Measurements from ENCODE around the gene GPR161.

The GPR161 gene

GRCh38 chr1:168096296-168097165 lies 40.2 kb downstream of the GPR161 start:
- Histone ChIP-seq H3K36me3 (ENCODE audit: control insufficient read depth, insufficient read depth, low read length) (no peaks in the 10 kb centered on the region), H4K8ac (ENCODE audit: low read depth, low read length) (no peak overlapping the region), H3K9ac (ENCODE audit: low read length) (no peak overlapping the region), H2BK120ac (ENCODE audit: low read depth, low read length) (no peak overlapping the region), H3K56ac (ENCODE audit: low read length) (no peak overlapping the region), H4K5ac (ENCODE audit: low read length) (no peak overlapping the region), H3K27me3 (ENCODE audit: insufficient read depth, low read length, poor library complexity) (no peaks in the 10 kb centered on the region), H2AK5ac (ENCODE audit: low read length) (no peak overlapping the region), H3K23ac (ENCODE audit: low read length) (no peak overlapping the region), H3K4me3 (ENCODE audit: low read length) (no peak overlapping the region), H3K4me1 (ENCODE audit: control insufficient read depth, low read depth, low read length) (no peaks in the 10 kb centered on the region), H3K18ac (ENCODE audit: low read length) (no peak overlapping the region), H3K79me2 (ENCODE audit: control insufficient read depth, insufficient read depth, low read length) (no peaks in the 10 kb centered on the region), H3K27ac (ENCODE audit: low read depth, low read length) (no peak overlapping the region), H3K4me2 (ENCODE audit: low read length) (no peak overlapping the region), H3K4ac (ENCODE audit: low read depth, low read length) (no peak overlapping the region), H2BK15ac (replicated peaks; ENCODE audit: low read depth) (no peak overlapping the region), H3K79me1 (ENCODE audit: low read length) (no peaks in the 10 kb centered on the region), H2BK5ac (ENCODE audit: low read length) (no peak overlapping the region)
- WGBS (ENCODE audit: extremely low coverage, insufficient coverage, low lambda C conversion rate), result no CpG with 5 or more reads among the region's 27 CpGs
- no peak for DNase-seq

GRCh38 chr1:168095476-168095875 lies 41.3 kb downstream of the GPR161 start:
- no peak overlapping the region for H2BK15ac ChIP-seq (replicated peaks; ENCODE audit: low read depth)
- H2BK120ac ChIP-seq (ENCODE audit: low read depth, low read length), result no peak overlapping the region
- no peak overlapping the region for H2AK5ac ChIP-seq (ENCODE audit: low read length)
- H4K8ac ChIP-seq (ENCODE audit: low read depth, low read length), result no peak overlapping the region
- no peak overlapping the region for H4K5ac ChIP-seq (ENCODE audit: low read length)
- no peaks in the 10 kb centered on the region for H3K79me2 ChIP-seq (ENCODE audit: control insufficient read depth, insufficient read depth, low read length)
- H3K27ac ChIP-seq (ENCODE audit: low read depth, low read length), result no peak overlapping the region
- H3K23ac ChIP-seq (ENCODE audit: low read length), result no peak overlapping the region
- H3K9ac ChIP-seq (ENCODE audit: low read length), result no peak overlapping the region
- H3K4me2 ChIP-seq (ENCODE audit: low read length), result no peak overlapping the region
- no peaks in the 10 kb centered on the region for H3K36me3 ChIP-seq (ENCODE audit: control insufficient read depth, insufficient read depth, low read length)
- H2BK5ac ChIP-seq (ENCODE audit: low read length), result no peak overlapping the region
- H3K4me3 ChIP-seq (ENCODE audit: low read length), result no peak overlapping the region
- H3K4ac ChIP-seq (ENCODE audit: low read depth, low read length), result no peak overlapping the region
- H3K27me3 ChIP-seq (ENCODE audit: insufficient read depth, low read length, poor library complexity), result no peaks in the 10 kb centered on the region
- no peaks in the 10 kb centered on the region for H3K79me1 ChIP-seq (ENCODE audit: low read length)
- H3K18ac ChIP-seq (ENCODE audit: low read length), result no peak overlapping the region
- no peak overlapping the region for H3K56ac ChIP-seq (ENCODE audit: low read length)
- no peak for DNase-seq
- H3K4me1 ChIP-seq (ENCODE audit: control insufficient read depth, low read depth, low read length), result no peaks in the 10 kb centered on the region
- no CpG with 5 or more reads among the region's 6 CpGs for WGBS (ENCODE audit: extremely low coverage, insufficient coverage, low lambda C conversion rate)

GRCh38 chr1:168093616-168094015 lies 43.1 kb downstream of the GPR161 start:
- H3K27me3 ChIP-seq (ENCODE audit: insufficient read depth, low read length, poor library complexity), result no peaks in the 10 kb centered on the region
- H3K18ac ChIP-seq (ENCODE audit: low read length), result no peak overlapping the region
- no CpG with 5 or more reads among the region's 4 CpGs for WGBS (ENCODE audit: extremely low coverage, insufficient coverage, low lambda C conversion rate)
- no peak overlapping the region for H3K9ac ChIP-seq (ENCODE audit: low read length)
- no peak overlapping the region for H3K23ac ChIP-seq (ENCODE audit: low read length)
- no peak overlapping the region for H4K8ac ChIP-seq (ENCODE audit: low read depth, low read length)
- no peaks in the 10 kb centered on the region for H3K36me3 ChIP-seq (ENCODE audit: control insufficient read depth, insufficient read depth, low read length)
- H3K4me3 ChIP-seq (ENCODE audit: low read length), result no peak overlapping the region
- no peak overlapping the region for H2AK5ac ChIP-seq (ENCODE audit: low read length)
- no peak overlapping the region for H4K5ac ChIP-seq (ENCODE audit: low read length)
- no peak overlapping the region for H3K27ac ChIP-seq (ENCODE audit: low read depth, low read length)
- H3K79me2 ChIP-seq (ENCODE audit: control insufficient read depth, insufficient read depth, low read length), result no peaks in the 10 kb centered on the region
- H3K4ac ChIP-seq (ENCODE audit: low read depth, low read length), result no peak overlapping the region
- DNase-seq, result no peak
- H3K56ac ChIP-seq (ENCODE audit: low read length), result no peak overlapping the region
- H3K4me2 ChIP-seq (ENCODE audit: low read length), result no peak overlapping the region
- H3K79me1 ChIP-seq (ENCODE audit: low read length), result no peaks in the 10 kb centered on the region
- no peak overlapping the region for H2BK120ac ChIP-seq (ENCODE audit: low read depth, low read length)
- no peak overlapping the region for H2BK5ac ChIP-seq (ENCODE audit: low read length)
- peaks cover 1% of the 10 kb centered on the region for H3K4me1 ChIP-seq (ENCODE audit: control insufficient read depth, low read depth, low read length)
- H2BK15ac ChIP-seq (replicated peaks; ENCODE audit: low read depth), result no peak overlapping the region

DNA sequence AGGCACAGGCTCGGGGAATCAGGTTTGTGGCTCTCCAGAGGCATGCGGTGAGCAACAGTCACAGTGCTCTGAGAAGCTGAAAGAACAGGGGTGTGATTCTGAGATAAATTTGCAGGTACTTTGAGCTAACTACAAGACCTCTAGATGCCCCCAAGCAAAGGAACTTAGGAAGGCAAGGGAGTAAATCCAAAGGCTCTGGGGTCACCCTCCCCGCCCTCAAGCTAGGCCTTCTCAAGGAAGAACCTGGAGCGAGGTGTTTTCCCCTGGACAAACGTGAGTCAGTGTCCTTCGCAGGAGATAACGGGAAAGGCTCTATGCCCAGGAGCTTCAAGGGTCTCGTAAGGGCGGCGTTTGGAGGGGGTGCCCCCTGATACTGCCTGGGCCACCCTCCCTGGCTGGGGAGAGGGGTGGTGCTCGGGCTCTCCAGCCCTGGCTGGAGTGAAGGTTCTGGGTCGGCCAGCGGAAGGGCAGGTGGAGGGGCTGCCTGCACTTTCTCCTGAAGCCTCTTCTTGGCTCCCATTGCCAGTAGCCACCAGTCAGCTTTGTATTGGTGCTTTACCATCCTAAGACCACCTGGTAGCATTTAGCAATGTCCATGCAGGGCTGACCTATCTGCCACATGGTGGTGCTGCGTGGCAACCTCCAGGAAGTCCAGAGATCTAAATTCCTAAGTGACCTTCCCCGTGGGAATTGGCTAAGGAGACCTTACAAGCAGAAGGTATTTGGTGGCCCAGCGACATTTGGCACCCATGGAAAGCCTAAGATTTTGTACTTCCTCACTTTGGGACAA lies 44.0 kb downstream of the GPR161 start:
- Histone ChIP-seq H2BK5ac (ENCODE audit: low read length) (no peak overlapping the region), H4K5ac (ENCODE audit: low read length) (no peak overlapping the region), H2AK5ac (ENCODE audit: low read length) (no peak overlapping the region), H3K4me1 (ENCODE audit: control insufficient read depth, low read depth, low read length) (peaks cover 3% of the 10 kb centered on the region), H3K4me2 (ENCODE audit: low read length) (no peak overlapping the region), H3K4me3 (ENCODE audit: low read length) (no peak overlapping the region), H3K27ac (ENCODE audit: low read depth, low read length) (no peak overlapping the region), H3K56ac (ENCODE audit: low read length) (no peak overlapping the region), H3K9ac (ENCODE audit: low read length) (no peak overlapping the region), H3K27me3 (ENCODE audit: insufficient read depth, low read length, poor library complexity) (no peaks in the 10 kb centered on the region), H3K4ac (ENCODE audit: low read depth, low read length) (no peak overlapping the region), H3K36me3 (ENCODE audit: control insufficient read depth, insufficient read depth, low read length) (no peaks in the 10 kb centered on the region), H2BK15ac (replicated peaks; ENCODE audit: low read depth) (no peak overlapping the region), H4K8ac (ENCODE audit: low read depth, low read length) (no peak overlapping the region), H3K18ac (ENCODE audit: low read length) (no peak overlapping the region), H3K79me2 (ENCODE audit: control insufficient read depth, insufficient read depth, low read length) (no peaks in the 10 kb centered on the region), H3K23ac (ENCODE audit: low read length) (no peak overlapping the region), H2BK120ac (ENCODE audit: low read depth, low read length) (no peak overlapping the region), H3K79me1 (ENCODE audit: low read length) (no peaks in the 10 kb centered on the region)
- DNase-seq, result peak; percentile 74
- no CpG with 5 or more reads among the region's 16 CpGs for WGBS (ENCODE audit: extremely low coverage, insufficient coverage, low lambda C conversion rate)

GRCh38 chr1:168091720-168092550 lies 44.8 kb downstream of the GPR161 start:
- Histone ChIP-seq H2BK15ac (replicated peaks; ENCODE audit: low read depth) (no peak overlapping the region), H2AK5ac (ENCODE audit: low read length) (no peak overlapping the region), H3K4me1 (ENCODE audit: control insufficient read depth, low read depth, low read length) (peaks cover 3% of the 10 kb centered on the region), H3K9ac (ENCODE audit: low read length) (no peak overlapping the region), H3K27ac (ENCODE audit: low read depth, low read length) (no peak overlapping the region), H3K27me3 (ENCODE audit: insufficient read depth, low read length, poor library complexity) (no peaks in the 10 kb centered on the region), H4K8ac (ENCODE audit: low read depth, low read length) (no peak overlapping the region), H4K5ac (ENCODE audit: low read length) (no peak overlapping the region), H3K4me3 (ENCODE audit: low read length) (no peak overlapping the region), H3K4ac (ENCODE audit: low read depth, low read length) (no peak overlapping the region), H3K36me3 (ENCODE audit: control insufficient read depth, insufficient read depth, low read length) (no peaks in the 10 kb centered on the region), H3K79me2 (ENCODE audit: control insufficient read depth, insufficient read depth, low read length) (no peaks in the 10 kb centered on the region), H2BK5ac (ENCODE audit: low read length) (no peak overlapping the region), H3K23ac (ENCODE audit: low read length) (no peak overlapping the region), H3K18ac (ENCODE audit: low read length) (no peak overlapping the region), H3K79me1 (ENCODE audit: low read length) (no peaks in the 10 kb centered on the region), H3K56ac (ENCODE audit: low read length) (no peak overlapping the region), H3K4me2 (ENCODE audit: low read length) (no peak overlapping the region), H2BK120ac (ENCODE audit: low read depth, low read length) (no peak overlapping the region)
- WGBS (ENCODE audit: extremely low coverage, insufficient coverage, low lambda C conversion rate), result no CpG with 5 or more reads among the region's 8 CpGs
- no peak for DNase-seq

Data from mesendoderm (in vitro differentiated cells).